HG03060 (cell line): ENCODE data around the gene DAAM1.

Experiments used
- ATAC-seq: cut with Tn5 transposase; IDR thresholded peaks from one replicate; pipeline ENCODE4 v1.9.1; 2021; ENCODE audit warnings: low read depth, moderate number of reproducible peaks; ENCODE audit not compliant: unreplicated experiment

The DAAM1 gene

GRCh38 chr14:59406454-59407245 is 218.2 kb downstream of the DAAM1 start:
- no peak for ATAC-seq

GRCh38 chr14:59407246-59408010 is 219.0 kb downstream of the DAAM1 start:
- ATAC-seq: no peak

- no peak for ATAC-seq
Measured at GRCh38 chr14:59415836-59416602, 227.6 kb downstream of the DAAM1 start.

GRCh38 chr14:59417311-59417710 is 228.8 kb downstream of the DAAM1 start:
- ATAC-seq: no peak

- ATAC-seq: no peak
Measured at GRCh38 chr14:59419303-59419702, 230.8 kb downstream of the DAAM1 start.
